ENCODE data around the gene C10orf67.
"Not testable (repeated sequence)": the region's sequence is repeated elsewhere in the genome, so short reads cannot be mapped to it uniquely, and the experiment has no call there.

Gene C10orf67

GRCh38 chr10:23362879-23363792 lies 18.5 kb upstream of the C10orf67 start:
- peak in 1 of 2 donors; percentile 35 for DNase-seq (ENCODE audit: extremely low read depth in 1 of 2, low read depth in 1 of 2)

GRCh38 chr10:23362069-23362830 lies 17.7 kb upstream of the C10orf67 start:
- no peak for DNase-seq (ENCODE audit: extremely low read depth in 1 of 2, low read depth in 1 of 2)

DNA sequence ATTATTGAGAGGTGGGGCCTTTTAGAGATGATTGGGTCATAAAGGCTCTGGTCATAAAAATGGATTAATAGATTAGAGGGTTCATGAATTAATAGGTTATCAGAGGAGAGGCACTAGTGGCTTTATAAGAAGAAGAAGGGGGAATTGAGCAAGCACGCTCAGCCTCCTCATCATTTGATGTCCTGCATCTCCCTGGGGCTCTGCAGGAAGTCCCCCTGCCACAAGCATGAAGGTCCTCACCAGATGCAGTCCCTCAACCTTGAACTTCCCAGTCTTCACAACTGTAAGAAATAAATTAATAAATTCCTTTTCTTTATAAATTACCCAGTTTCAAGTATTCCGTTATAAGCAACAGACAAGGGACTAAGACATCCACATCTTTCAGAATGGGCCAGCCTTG lies 17.1 kb upstream of the C10orf67 start:
- no peak for DNase-seq (ENCODE audit: extremely low read depth in 1 of 2, low read depth in 1 of 2)

GRCh38 chr10:23359692-23360380 lies 15.2 kb upstream of the C10orf67 start:
- no peak for DNase-seq (ENCODE audit: extremely low read depth in 1 of 2, low read depth in 1 of 2)

DNA sequence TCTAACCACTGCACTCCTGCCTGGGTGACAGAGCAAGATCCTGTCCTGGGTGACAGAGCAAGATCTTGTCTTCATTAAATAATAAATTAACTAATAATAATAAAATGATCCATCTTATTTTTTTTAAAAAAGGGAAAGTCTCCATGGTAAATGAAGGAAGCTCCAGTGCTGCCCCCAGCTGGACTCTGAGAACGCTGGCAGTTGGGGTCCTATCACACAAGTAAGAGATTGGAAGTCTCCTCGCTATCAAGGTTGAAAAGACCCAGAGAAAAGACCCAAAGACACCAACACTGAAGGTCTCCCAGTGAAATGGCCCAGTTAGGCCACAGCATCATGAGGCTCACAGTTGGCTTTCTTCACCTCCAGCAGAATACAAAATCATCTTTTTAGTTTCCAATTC lies 13.8 kb upstream of the C10orf67 start:
- DNase-seq (ENCODE audit: extremely low read depth in 1 of 2, low read depth in 1 of 2) = no peak

- DNase-seq (ENCODE audit: extremely low read depth in 1 of 2, low read depth in 1 of 2) = no peak
Observed at GRCh38 chr10:23354630-23355279, 10.2 kb upstream of the C10orf67 start.

DNA sequence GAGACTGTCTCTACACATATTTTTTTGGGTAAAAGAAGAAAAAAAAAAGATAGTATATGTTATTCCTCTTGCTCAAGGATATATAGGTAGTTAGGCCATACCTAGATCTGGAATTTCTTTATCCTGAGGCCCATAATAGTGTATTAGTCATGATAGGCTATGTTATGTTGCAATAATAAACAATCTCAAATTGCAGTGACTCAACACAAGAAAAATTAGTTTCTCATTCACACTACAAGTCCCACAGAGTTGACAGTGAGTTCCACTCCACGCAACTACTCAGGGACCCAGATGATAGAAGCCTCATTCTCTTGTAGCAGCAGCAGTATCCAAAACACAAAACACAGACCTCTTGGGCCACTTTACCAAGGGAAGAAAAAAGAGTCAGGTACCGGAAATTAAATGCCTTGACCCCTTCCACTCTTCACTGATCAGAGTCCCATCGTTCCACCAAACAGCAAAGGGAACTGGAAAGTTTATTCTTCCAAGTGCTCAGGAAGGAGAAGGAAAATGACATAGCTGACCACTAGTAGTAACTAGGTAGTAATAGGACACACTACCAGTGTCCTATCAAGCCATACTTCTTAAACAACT lies 7.4 kb upstream of the C10orf67 start:
- no peak for DNase-seq (ENCODE audit: extremely low read depth in 1 of 2, low read depth in 1 of 2)

- not testable (repeated sequence) for DNase-seq (ENCODE audit: extremely low read depth in 1 of 2, low read depth in 1 of 2)
Observed at GRCh38 chr10:23350706-23351105, 6.1 kb upstream of the C10orf67 start.

- no peak for DNase-seq (ENCODE audit: extremely low read depth in 1 of 2, low read depth in 1 of 2)
Observed at GRCh38 chr10:23345861-23346260, 1.3 kb upstream of the C10orf67 start.

- DNase-seq (ENCODE audit: extremely low read depth in 1 of 2, low read depth in 1 of 2) = peak; percentile 31 to 44
Observed at GRCh38 chr10:23343591-23344240, 881 bp downstream of the C10orf67 start.

DNA sequence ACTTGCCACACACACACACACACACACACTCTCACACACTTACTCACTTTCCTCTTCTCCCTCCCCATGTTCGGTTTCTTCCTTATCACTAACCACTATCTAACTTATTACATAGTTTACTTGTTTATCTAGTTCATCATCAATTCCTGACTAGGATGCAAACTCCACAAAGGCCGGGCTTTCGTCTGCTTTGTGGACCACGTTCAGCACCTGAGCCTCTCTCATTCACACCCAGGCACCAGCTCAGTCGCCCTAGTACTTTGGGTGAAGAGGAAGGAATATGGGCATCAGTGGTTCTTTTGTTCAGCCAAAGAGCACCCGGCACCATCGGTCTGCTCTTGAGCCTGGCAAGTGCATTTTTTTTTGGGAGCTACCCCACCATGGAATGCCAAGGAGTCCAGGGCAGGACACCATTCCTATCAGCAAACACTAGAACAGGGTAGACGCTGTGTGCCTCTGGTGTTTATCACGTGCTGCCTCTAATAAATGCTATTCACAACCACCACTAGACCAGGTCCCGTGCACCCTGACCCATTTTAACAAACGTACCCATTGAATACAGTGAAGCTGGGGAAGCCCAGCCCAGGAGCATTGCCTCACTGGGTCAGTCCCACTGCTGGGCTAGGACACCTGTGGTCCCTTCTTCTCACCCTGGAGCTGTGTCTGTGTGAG lies 2.2 kb downstream of the C10orf67 start:
- DNase-seq (ENCODE audit: extremely low read depth in 1 of 2, low read depth in 1 of 2) = no peak

DNA sequence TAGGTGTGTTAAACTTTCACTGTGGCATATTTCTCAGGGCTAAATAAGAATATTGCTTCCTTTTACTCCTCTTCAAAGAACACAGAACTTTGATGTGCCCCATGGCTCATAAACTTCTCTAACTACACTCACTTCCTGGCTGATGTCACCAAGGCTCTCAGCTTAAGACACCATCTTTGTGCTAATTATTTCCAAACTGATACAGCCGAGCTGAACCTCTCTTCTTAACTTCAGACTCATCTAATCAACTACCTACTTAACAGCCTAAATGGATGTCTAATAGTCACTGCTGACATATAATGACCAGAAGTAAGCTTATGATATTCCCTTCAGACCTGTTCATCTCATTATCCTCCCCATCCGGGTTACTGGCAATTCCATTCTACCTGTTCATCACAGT lies 3.6 kb downstream of the C10orf67 start:
- DNase-seq (ENCODE audit: extremely low read depth in 1 of 2, low read depth in 1 of 2) = no peak

GRCh38 chr10:23340354-23340753 lies 4.2 kb downstream of the C10orf67 start:
- no peak for DNase-seq (ENCODE audit: extremely low read depth in 1 of 2, low read depth in 1 of 2)

GRCh38 chr10:23338886-23339285 lies 5.7 kb downstream of the C10orf67 start:
- no peak for DNase-seq (ENCODE audit: extremely low read depth in 1 of 2, low read depth in 1 of 2)

GRCh38 chr10:23338155-23338828 lies 6.3 kb downstream of the C10orf67 start:
- DNase-seq (ENCODE audit: extremely low read depth in 1 of 2, low read depth in 1 of 2) = no peak

DNA sequence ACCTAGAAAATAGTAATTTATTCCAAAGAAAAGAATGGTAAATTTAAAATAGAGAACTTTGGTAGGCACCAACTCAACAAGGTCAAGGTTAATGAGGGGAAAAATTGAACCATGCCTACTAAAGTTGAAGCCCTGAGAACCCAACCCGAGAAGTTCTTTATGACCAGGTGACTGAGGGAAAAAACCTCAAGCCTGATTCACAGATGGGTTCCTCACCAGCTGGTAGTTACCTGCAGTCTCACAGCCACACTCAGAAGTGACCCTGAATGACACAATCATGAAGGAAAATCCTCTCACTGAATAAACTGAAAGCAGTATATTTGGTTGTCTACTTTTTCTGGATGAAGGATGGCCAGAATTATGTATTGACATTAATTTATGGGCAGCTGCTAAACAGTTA lies 7.0 kb downstream of the C10orf67 start:
- no peak for DNase-seq (ENCODE audit: extremely low read depth in 1 of 2, low read depth in 1 of 2)

GRCh38 chr10:23331567-23332301 lies 12.9 kb downstream of the C10orf67 start:
- DNase-seq (ENCODE audit: extremely low read depth in 1 of 2, low read depth in 1 of 2) = no peak

- no peak for DNase-seq (ENCODE audit: extremely low read depth in 1 of 2, low read depth in 1 of 2)
Observed at GRCh38 chr10:23330948-23331347, 13.6 kb downstream of the C10orf67 start.

All from stimulated activated CD8-positive, alpha-beta memory T cell treated with anti-CD3 and anti-CD28 coated beads, Interleukin-7, amount 100 ng/mL, for 48 hours (primary cell).